ENCODE results near the gene SDK1.
"Not testable (repeated sequence)": the region's sequence is repeated elsewhere in the genome, so short reads cannot be mapped to it uniquely, and the experiment has no call there.

SDK1 gene

DNA sequence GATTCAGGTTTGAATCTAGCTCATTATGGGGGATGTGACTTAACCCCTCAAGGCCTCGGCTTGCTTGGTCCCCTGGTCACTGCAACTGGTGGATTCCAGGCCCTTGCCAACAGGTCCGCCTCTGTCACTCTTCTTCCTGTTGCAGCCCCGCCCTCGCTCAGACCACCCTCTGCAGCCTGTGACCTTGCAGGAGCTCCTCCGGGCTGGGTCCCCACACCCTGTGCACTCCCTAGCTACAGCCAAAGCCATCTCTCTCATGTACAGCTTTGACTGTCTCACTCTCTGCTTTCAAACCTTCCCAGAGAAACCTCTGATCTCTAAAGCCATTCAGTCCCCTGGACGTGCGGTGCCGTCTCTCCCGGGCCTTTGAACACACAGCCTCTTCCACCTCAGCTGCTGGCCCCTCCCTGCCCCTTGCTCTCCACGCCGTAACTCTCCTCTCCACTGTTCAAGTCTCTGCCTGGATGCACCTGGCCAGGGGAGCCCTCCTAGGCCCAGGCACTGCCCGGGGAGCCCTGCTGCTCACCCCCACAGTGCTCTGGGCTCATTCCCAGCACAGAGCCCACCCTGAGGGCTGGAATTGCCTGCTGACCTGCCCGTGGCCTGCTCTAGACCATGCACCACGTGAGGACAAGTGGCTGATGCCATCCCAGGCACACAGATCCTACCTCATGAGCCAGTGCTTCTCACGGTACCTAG lies 895.2 kb downstream of the SDK1 start:
- DNase-seq: no peak

DNA sequence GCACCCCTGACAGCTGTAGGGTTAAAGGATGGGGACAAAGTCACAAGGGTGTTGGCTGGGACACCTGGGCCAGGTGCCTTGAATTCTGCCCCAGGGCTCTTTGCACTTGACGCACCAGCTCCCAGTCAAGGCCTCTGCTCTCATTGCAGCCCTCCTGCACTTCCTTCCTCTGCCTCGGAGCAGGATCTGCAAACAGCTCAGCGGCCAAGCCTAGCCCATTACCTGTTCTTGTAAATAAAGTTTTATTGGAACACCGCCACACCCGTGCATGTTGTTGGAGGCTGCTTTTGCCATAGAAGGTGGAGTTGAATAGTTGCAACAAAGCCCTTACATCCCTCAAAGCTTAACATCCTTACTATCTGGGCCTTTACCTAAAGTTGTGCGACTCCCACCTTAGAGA lies 897.2 kb downstream of the SDK1 start:
- DNase-seq: no peak

DNA sequence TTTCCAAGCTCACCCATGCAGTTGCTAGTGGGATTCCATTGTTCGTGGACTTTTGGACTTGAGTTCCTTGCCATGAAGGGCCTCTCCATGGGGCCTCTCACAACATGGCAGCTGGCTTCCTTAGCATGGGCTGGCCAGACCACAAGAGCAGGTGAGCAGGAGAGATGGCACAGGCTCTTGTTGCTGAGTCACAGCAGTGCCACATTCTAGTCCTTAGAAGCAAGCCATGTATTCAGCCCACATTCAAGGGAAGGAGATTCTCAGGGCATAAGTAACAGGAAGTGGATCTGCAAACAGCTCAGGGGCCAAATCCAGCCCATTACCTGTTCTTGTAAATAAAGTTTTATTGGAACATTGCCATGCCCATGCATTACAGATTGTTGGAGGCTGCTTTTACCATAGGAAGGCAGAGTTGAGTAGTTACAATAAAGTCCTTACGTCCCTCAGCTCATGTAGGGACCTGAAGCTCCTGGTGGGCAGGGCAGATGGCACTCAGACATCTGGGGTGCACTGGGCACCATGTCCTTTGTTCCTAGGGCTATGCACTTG lies 899.6 kb downstream of the SDK1 start:
- no peak for DNase-seq

GRCh38 chr7:4201566-4201965 lies 900.5 kb downstream of the SDK1 start:
- no peak for DNase-seq

DNA sequence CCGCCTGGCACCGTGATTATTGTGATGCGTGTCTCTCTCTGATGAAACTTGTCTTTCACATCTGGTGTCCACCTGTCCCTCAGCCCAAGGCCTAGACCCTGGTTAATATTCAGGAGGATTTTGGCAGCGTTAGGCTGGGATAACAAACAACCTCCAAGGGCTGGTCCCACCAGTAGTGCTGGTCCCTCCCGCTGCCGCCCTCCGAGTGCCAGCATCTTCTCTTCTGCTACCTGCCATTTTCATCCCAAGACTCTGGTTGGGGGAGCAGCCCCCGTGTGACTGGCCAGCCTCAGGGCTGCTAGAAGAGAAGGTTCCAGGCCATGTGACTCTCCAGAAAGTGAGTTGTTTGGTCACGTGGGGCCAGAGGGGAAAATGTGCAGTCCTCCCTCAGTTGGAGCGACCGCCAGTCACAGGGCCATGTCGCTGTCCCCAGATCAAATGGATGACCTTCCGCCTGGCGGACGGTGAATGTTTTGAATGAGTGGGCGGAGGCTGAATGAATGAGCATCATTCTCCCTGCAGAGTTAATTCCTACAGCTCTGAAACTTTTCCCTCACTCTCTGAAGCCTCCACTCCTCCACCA lies 901.2 kb downstream of the SDK1 start:
- DNase-seq: no peak

DNA sequence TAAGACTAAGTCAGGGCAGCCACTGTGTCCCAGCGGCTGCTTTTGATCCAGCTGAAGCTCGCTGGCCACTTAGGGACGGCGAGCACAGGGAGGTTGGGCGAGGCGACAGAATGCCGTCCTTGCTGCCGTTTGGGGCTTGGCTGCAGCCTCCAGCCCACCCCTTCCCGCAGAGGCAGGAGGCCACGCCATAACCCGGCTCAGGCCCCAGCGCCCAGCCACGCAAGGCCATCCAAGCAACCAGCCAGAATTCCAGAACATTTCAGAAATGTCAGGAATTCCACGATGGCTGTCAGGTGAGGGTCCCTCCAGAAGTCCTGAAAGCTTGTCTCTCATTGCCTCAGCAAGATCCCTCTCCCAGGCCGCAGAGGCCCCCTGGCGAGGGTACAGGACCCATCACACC lies 901.9 kb downstream of the SDK1 start:
- no peak for DNase-seq

DNA sequence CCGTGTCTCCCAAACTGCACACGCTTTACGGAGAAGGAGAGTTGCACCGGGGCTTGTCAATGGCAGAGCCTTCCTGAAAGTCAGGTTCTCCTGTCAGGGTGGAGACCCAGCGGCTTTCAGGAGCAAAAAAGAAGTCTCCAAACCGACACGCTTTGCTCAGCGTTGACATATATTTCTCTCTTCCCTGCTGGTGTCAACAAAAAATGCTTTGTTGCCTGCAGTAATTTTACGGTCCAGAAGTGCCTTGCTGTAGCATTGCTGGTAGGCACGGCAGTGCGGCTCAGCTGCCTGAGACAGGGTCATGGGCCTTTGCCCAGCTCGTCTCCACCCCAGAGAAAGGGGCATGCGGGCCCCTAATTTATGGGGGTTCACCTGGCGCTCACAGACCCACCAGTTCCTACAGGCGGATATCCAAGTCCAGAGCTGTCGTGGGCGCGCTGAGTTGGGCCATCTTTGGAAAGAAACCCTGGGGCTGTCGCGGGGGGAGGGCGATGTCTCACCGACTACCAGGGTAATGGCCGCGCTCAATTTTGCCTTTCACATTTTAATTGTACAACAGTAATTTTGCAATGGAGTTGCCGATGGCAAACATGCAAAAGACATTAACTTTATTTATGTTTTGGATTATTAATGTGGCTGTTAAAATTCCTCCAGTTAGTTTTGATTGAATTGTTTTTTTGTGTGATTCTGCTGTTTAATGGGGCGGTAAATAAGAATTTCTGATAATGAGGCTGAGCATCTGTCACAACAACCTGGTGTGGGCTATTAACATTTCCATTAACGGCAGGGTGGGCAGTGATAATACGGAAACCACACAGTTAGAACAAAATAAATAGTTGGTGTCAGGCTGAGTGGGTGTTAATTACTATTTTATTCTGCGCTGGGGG lies 902.8 kb downstream of the SDK1 start:
- DNase-seq: no peak

DNA sequence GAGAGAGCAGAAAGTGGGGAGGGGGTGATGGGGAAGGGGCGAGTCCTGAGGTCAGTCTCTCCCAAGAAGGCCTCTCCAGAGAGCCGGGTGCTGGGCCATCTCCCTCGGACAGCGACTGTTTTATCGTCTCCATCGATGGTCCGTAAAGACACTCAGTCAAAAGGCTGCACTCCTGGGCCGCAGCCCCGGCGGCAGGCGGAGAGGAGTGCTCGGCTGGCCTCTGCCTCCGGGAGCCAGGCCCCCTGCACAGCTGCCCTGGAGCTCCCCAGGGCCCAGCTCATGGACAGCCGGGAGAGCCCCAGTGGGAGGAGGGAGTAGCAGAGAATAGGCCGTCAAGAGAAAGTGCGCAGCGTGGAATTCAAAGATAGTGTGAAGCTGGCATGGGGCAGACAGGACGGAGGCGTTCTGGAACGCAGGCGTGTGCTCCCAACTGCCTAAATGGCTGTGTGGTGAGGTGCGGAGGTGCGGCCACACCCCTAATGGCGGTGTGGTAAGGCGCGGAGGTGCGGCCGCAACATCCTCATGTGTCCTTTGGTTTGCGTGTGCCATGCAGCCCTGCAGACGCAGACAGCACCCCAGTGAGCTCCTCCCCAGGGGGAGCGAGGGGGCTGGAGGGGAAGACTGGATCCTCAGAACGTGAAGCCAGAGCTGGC lies 903.6 kb downstream of the SDK1 start:
- DNase-seq: no peak

DNA sequence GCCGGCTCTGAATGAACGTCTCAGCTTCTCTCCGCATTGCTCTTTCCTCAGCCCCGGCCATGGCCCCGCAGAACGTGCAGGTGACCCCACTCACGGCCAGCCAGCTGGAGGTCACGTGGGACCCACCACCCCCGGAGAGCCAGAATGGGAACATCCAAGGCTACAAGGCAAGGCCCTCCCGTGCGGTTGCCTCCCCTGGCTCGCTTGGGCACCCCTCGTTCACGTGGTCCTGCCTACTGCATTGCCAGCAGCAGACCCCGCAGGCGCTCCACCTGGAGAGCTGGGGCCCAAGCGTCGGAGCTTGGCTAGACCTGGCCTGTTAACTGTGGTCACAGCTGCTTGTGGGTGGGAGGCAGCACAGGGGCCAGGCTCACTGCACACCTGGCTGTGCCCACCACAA lies 904.8 kb downstream of the SDK1 start:
- no peak for DNase-seq

GRCh38 chr7:4207011-4207410 lies 906.0 kb downstream of the SDK1 start:
- DNase-seq: no peak

DNA sequence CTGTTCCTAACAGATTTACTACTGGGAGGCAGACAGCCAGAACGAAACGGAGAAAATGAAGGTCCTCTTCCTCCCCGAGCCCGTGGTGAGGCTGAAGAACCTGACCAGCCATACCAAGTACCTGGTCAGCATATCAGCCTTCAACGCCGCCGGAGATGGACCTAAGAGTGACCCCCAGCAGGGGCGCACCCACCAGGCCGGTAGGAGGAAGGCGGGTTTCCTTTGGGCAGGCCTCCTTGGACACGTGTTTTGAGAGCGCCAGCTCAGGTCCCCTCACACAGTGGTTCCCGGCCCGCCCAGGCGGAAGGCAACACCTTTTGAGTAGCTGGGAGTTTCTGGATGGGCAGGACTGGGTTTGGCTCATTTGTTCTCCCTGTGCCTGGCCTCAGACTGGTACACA lies 907.0 kb downstream of the SDK1 start:
- no peak for DNase-seq

GRCh38 chr7:4208586-4208985 lies 907.5 kb downstream of the SDK1 start:
- no peak for DNase-seq

DNA sequence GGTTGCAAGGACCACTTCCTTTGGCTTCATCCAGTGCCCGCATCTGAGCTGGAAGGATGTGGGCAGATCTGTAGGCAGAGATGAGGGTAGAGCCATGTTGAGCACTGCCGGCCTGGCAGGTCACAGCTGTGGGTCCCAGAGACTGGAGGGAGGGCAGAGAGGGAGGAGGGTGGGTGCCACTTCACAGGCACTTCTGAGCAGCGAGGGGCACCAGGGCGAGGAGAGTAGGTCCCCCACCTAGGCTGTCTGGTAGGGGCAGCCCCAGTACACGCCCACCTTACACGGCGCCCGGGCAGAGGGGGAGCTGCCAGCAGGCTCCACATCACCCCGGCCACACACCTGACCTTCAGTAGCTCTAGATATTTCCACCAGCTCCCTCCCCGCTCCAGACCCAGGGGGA lies 908.1 kb downstream of the SDK1 start:
- DNase-seq: no peak

DNA sequence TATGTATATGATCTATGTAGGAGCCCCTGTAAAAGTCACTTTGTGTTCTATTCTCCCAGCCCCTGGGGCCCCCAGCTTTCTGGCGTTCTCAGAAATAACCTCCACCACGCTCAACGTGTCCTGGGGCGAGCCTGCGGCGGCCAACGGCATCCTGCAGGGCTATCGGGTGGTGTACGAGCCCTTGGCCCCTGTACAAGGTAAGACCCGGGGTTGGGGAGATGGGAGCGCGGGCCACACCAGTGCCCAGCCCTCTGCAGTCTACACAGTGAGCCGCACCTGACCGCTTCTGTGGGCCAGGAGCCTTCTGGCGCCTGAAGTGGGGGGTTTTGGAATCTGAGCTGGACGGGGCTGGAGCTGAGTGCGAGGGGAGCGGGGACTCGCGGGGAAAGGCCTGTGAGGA lies 908.9 kb downstream of the SDK1 start:
- no peak for DNase-seq

DNA sequence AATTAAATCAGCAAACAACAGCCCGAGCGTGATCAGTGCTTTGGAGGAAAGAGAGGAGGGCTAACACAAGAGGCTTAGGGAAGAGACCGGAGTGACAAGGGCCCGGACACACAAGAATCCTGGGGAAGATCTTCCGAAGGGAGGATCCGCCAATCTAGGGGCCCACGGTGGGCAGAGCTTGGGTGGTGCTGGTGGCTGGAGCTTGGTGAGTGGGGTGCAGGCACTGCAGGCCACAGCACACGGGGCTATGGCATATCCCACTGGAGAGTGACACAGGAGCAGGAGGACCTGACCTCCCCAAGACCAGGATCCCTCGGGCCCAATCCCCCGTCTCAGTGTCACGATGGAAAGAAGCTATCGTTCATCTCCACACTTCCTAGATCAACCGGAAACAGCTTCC lies 909.8 kb downstream of the SDK1 start:
- DNase-seq: no peak

- DNase-seq: no peak
Measured at GRCh38 chr7:4211261-4211660, 910.2 kb downstream of the SDK1 start.

DNA sequence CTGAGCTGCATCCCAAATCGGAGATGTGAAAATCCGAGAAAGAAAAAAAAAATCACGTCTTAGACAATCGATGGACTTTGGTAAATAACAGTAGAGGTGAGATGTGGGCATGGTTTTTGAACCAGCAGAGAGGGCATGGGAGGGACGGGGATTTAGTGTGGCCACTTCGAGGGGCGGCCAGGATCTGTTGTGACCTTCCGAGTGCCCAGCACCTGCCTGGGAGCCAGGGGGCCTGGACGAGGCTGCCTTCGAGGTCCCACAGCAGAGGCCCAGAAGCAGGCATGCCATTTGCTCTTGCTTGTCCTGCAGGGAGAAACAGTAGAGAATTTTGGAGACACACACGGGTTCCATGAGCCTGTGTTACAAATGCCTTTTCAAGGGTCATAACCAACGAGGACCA lies 911.3 kb downstream of the SDK1 start:
- DNase-seq: no peak

DNA sequence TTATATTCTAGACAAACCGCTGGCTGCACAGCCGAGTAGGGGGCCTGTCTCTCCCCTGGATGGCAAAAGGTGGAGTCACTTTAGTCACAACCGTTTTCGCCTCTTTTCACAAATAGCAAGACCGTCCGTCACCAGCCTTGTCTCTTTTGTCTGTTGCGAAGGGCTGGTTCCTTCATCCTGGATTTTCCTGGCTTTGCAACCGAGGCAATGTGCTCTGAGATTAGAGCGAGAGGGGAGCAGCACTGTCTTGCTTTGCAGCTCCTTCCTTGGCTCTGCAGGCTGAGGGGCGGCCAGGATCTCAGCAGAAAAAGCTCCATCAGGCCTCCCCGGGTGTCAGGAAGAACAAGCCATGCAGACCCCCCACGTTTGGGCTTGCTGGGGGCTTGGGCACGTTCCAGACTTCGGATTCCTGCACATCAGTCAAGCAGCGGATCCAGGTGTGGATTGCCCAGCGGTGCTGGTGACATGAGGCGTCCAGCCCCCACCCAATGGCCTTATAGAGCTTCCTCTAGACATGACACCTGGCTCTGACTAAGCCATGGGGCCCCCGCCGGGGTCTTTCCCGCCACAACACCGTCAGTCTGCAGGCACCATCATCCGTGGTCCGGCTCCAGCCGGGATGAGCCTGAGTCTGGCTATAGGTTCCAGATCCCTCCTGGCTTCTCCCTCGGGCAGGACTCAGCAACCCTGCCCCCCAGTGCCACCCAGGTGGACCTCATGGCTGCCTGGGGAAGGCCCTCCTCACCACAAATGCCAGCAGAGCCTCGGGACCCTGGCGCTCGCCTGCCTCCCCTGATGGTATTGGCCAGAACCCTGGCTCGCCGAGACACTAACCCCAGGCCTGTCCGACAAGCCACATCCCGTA lies 913.5 kb downstream of the SDK1 start:
- no peak for DNase-seq

GRCh38 chr7:4215176-4215720 lies 914.2 kb downstream of the SDK1 start:
- DNase-seq: no peak

GRCh38 chr7:4216016-4216415 lies 915.0 kb downstream of the SDK1 start:
- DNase-seq: no peak

- not testable (repeated sequence) for DNase-seq
Measured at GRCh38 chr7:4217126-4217660, 916.1 kb downstream of the SDK1 start.

GRCh38 chr7:4218481-4218880 lies 917.4 kb downstream of the SDK1 start:
- DNase-seq: no peak

Measured in T1000 (cell line).